ENCODE measurements around the gene NRG3.

NRG3 gene

GRCh38 chr10:82358486-82359099, 483.6 kb downstream of the NRG3 start:
- no peaks in the 10 kb centered on the region for H3K36me3 Mint-ChIP-seq (ENCODE audit: low read depth)
- H3K9me3 Mint-ChIP-seq: no peaks in the 10 kb centered on the region
- no peak overlapping the region for H3K27ac Mint-ChIP-seq
- no peaks in the 10 kb centered on the region for H3K4me1 Mint-ChIP-seq (ENCODE audit: low read depth)
- no peak overlapping the region for H3K4me3 Mint-ChIP-seq
- no peaks in the 10 kb centered on the region for H3K27me3 Mint-ChIP-seq
- intact Hi-C loops (cut with micrococcal nuclease): no loop called here

GRCh38 chr10:82361256-82361655, 486.3 kb downstream of the NRG3 start:
- Mint-ChIP-seq H3K4me1 (ENCODE audit: low read depth) (no peaks in the 10 kb centered on the region), H3K27me3 (no peaks in the 10 kb centered on the region), H3K36me3 (ENCODE audit: low read depth) (no peaks in the 10 kb centered on the region), H3K9me3 (no peaks in the 10 kb centered on the region), H3K4me3 (no peak overlapping the region), H3K27ac (no peak overlapping the region)
- intact Hi-C loops (cut with micrococcal nuclease): no loop called here

- no peaks in the 10 kb centered on the region for H3K27me3 Mint-ChIP-seq
- H3K4me1 Mint-ChIP-seq (ENCODE audit: low read depth): no peaks in the 10 kb centered on the region
- H3K9me3 Mint-ChIP-seq: no peaks in the 10 kb centered on the region
- no peaks in the 10 kb centered on the region for H3K36me3 Mint-ChIP-seq (ENCODE audit: low read depth)
- H3K4me3 Mint-ChIP-seq: no peak overlapping the region
- H3K27ac Mint-ChIP-seq: no peak overlapping the region
- intact Hi-C loops (cut with micrococcal nuclease): no loop called here
Measured at GRCh38 chr10:82377608-82378007, 502.6 kb downstream of the NRG3 start.

- intact Hi-C loops (cut with micrococcal nuclease): no loop called here
Measured at GRCh38 chr10:82378146-82378545, 503.2 kb downstream of the NRG3 start.

GRCh38 chr10:82383350-82383749, 508.4 kb downstream of the NRG3 start:
- intact Hi-C loops (cut with micrococcal nuclease): no loop called here
- no peak overlapping the region for H3K4me3 Mint-ChIP-seq
- H3K27me3 Mint-ChIP-seq: no peaks in the 10 kb centered on the region
- H3K27ac Mint-ChIP-seq: no peak overlapping the region
- H3K4me1 Mint-ChIP-seq (ENCODE audit: low read depth): no peaks in the 10 kb centered on the region
- H3K36me3 Mint-ChIP-seq (ENCODE audit: low read depth): no peaks in the 10 kb centered on the region
- H3K9me3 Mint-ChIP-seq: no peaks in the 10 kb centered on the region

More at GRCh38 chr10:82378146-82378545, 503.2 kb downstream of the NRG3 start:
- Mint-ChIP-seq H3K36me3 (ENCODE audit: low read depth) (no peaks in the 10 kb centered on the region), H3K9me3 (no peaks in the 10 kb centered on the region), H3K27ac (no peak overlapping the region), H3K4me3 (no peak overlapping the region), H3K27me3 (no peaks in the 10 kb centered on the region), H3K4me1 (ENCODE audit: low read depth) (no peaks in the 10 kb centered on the region)

GRCh38 chr10:82390866-82391658, 516.1 kb downstream of the NRG3 start:
- intact Hi-C loops (cut with micrococcal nuclease): no loop called here
- no peaks in the 10 kb centered on the region for H3K9me3 Mint-ChIP-seq
- H3K27me3 Mint-ChIP-seq: no peaks in the 10 kb centered on the region
- no peak overlapping the region for H3K4me3 Mint-ChIP-seq
- no peak overlapping the region for H3K27ac Mint-ChIP-seq
- no peaks in the 10 kb centered on the region for H3K4me1 Mint-ChIP-seq (ENCODE audit: low read depth)
- no peaks in the 10 kb centered on the region for H3K36me3 Mint-ChIP-seq (ENCODE audit: low read depth)

- no peak overlapping the region for H3K4me3 Mint-ChIP-seq
- H3K36me3 Mint-ChIP-seq (ENCODE audit: low read depth): no peaks in the 10 kb centered on the region
- H3K4me1 Mint-ChIP-seq (ENCODE audit: low read depth): no peaks in the 10 kb centered on the region
- H3K9me3 Mint-ChIP-seq: no peaks in the 10 kb centered on the region
- H3K27ac Mint-ChIP-seq: no peak overlapping the region
- no peaks in the 10 kb centered on the region for H3K27me3 Mint-ChIP-seq
- intact Hi-C loops (cut with micrococcal nuclease): no loop called here
Measured at GRCh38 chr10:82391971-82392370, 517.0 kb downstream of the NRG3 start.

- no peaks in the 10 kb centered on the region for H3K9me3 Mint-ChIP-seq
- intact Hi-C loops (cut with micrococcal nuclease): no loop called here
- H3K4me3 Mint-ChIP-seq: no peak overlapping the region
- H3K36me3 Mint-ChIP-seq (ENCODE audit: low read depth): no peaks in the 10 kb centered on the region
- H3K27ac Mint-ChIP-seq: no peak overlapping the region
- no peaks in the 10 kb centered on the region for H3K4me1 Mint-ChIP-seq (ENCODE audit: low read depth)
- H3K27me3 Mint-ChIP-seq: no peaks in the 10 kb centered on the region
Measured at GRCh38 chr10:82392533-82392932, 517.5 kb downstream of the NRG3 start.

- H3K4me1 Mint-ChIP-seq (ENCODE audit: low read depth): no peaks in the 10 kb centered on the region
- no peaks in the 10 kb centered on the region for H3K36me3 Mint-ChIP-seq (ENCODE audit: low read depth)
- no peaks in the 10 kb centered on the region for H3K27me3 Mint-ChIP-seq
- no peaks in the 10 kb centered on the region for H3K9me3 Mint-ChIP-seq
- intact Hi-C loops (cut with micrococcal nuclease): no loop called here
- H3K4me3 Mint-ChIP-seq: no peak overlapping the region
- H3K27ac Mint-ChIP-seq: no peak overlapping the region
Measured at GRCh38 chr10:82394122-82394521, 519.1 kb downstream of the NRG3 start.

GRCh38 chr10:82394987-82395386, 520.0 kb downstream of the NRG3 start:
- no peak overlapping the region for H3K27ac Mint-ChIP-seq
- H3K27me3 Mint-ChIP-seq: no peaks in the 10 kb centered on the region
- no peaks in the 10 kb centered on the region for H3K36me3 Mint-ChIP-seq (ENCODE audit: low read depth)
- no peaks in the 10 kb centered on the region for H3K9me3 Mint-ChIP-seq
- no peaks in the 10 kb centered on the region for H3K4me1 Mint-ChIP-seq (ENCODE audit: low read depth)
- H3K4me3 Mint-ChIP-seq: no peak overlapping the region
- intact Hi-C loops (cut with micrococcal nuclease): no loop called here

GRCh38 chr10:82396886-82397285, 521.9 kb downstream of the NRG3 start:
- Mint-ChIP-seq H3K36me3 (ENCODE audit: low read depth) (no peaks in the 10 kb centered on the region), H3K9me3 (no peaks in the 10 kb centered on the region), H3K27me3 (no peaks in the 10 kb centered on the region), H3K4me1 (ENCODE audit: low read depth) (no peaks in the 10 kb centered on the region), H3K27ac (no peak overlapping the region), H3K4me3 (no peak overlapping the region)
- intact Hi-C loops (cut with micrococcal nuclease): no loop called here

- intact Hi-C loops (cut with micrococcal nuclease): no loop called here
- no peak overlapping the region for H3K27ac Mint-ChIP-seq
- no peaks in the 10 kb centered on the region for H3K27me3 Mint-ChIP-seq
- no peaks in the 10 kb centered on the region for H3K36me3 Mint-ChIP-seq (ENCODE audit: low read depth)
- H3K4me1 Mint-ChIP-seq (ENCODE audit: low read depth): no peaks in the 10 kb centered on the region
- no peak overlapping the region for H3K4me3 Mint-ChIP-seq
- no peaks in the 10 kb centered on the region for H3K9me3 Mint-ChIP-seq
Measured at GRCh38 chr10:82397854-82398253, 522.9 kb downstream of the NRG3 start.

GRCh38 chr10:82399850-82400249, 524.9 kb downstream of the NRG3 start:
- H3K27ac Mint-ChIP-seq: no peak overlapping the region
- H3K4me1 Mint-ChIP-seq (ENCODE audit: low read depth): no peaks in the 10 kb centered on the region
- no peaks in the 10 kb centered on the region for H3K36me3 Mint-ChIP-seq (ENCODE audit: low read depth)
- intact Hi-C loops (cut with micrococcal nuclease): no loop called here
- no peaks in the 10 kb centered on the region for H3K9me3 Mint-ChIP-seq
- H3K4me3 Mint-ChIP-seq: no peak overlapping the region
- H3K27me3 Mint-ChIP-seq: no peaks in the 10 kb centered on the region

- Mint-ChIP-seq H3K4me3 (no peak overlapping the region), H3K27ac (no peak overlapping the region), H3K4me1 (ENCODE audit: low read depth) (no peaks in the 10 kb centered on the region), H3K9me3 (no peaks in the 10 kb centered on the region), H3K36me3 (ENCODE audit: low read depth) (no peaks in the 10 kb centered on the region), H3K27me3 (no peaks in the 10 kb centered on the region)
- intact Hi-C loops (cut with micrococcal nuclease): no loop called here
Measured at GRCh38 chr10:82400841-82401240, 525.8 kb downstream of the NRG3 start.
